Suprapubic skin (tissue), 4 donors: ENCODE measurements around the gene NFIB. TPM values are rescaled to one million over a fixed set of nuclear protein-coding genes. Genes with fewer than 3 reads are reported as not detected.

Source experiments
- DNase-seq, 2 donors: peaks; one replicate each; pipeline ENCODE4 v3.0.0-alpha.2; 2019; ENCODE audit warnings: low spot score in 2 of 2
- H3K27ac ChIP-seq: fragments of 200-600 bp; sonication (generic); one replicate; pipeline ENCODE4 v1.5.1; 2019
- H3K27me3 ChIP-seq: fragments of 200-600 bp; sonication (generic); one replicate; pipeline ENCODE4 v1.5.1; 2019
- H3K36me3 ChIP-seq: fragments of 200-600 bp; sonication (generic); one replicate; pipeline ENCODE4 v1.5.1; 2019
- H3K4me1 ChIP-seq: fragments of 200-600 bp; sonication (generic); one replicate; pipeline ENCODE4 v1.5.1; 2019
- H3K4me3 ChIP-seq: fragments of 200-600 bp; sonication (generic); one replicate; pipeline ENCODE4 v1.5.1; 2019; ENCODE audit warnings: mild to moderate bottlenecking
- H3K9me3 ChIP-seq: fragments of 200-600 bp; sonication (generic); one replicate; pipeline ENCODE4 v1.5.1; 2019
- EP300 ChIP-seq: sonication (generic); formaldehyde crosslinking; IDR thresholded peaks from one replicate; pipeline ENCODE4 v1.6.1; 2017; ENCODE audit warnings: antibody characterized with exemption
- POLR2A ChIP-seq, 2 donors: fragments of 450-650 bp; IDR thresholded peaks; one replicate each; pipeline ENCODE4 v1.6.1; 2017; ENCODE audit warnings: antibody characterized with exemption in 2 of 2, mild to moderate bottlenecking in 2 of 2, moderate library complexity in 2 of 2
- POLR2AphosphoS5 ChIP-seq, 3 donors: sonication (generic); formaldehyde crosslinking; IDR thresholded peaks; one replicate each; pipeline ENCODE4 v1.6.1; 2017; ENCODE audit warnings: antibody characterized with exemption in 3 of 3
- WGBS: methylation state at CpG from one replicate; pipeline ENCODE4 v1.1.5; 2018; 5-methylcytosine and 5-hydroxymethylcytosine counted together
- total RNA-seq, 4 donors: library from RNA; depleted of rRNA; stranded (reverse); fragments of >200 nt; gene quantifications; one replicate each; pipeline ENCODE4 v1.1.0, GENCODE V29; 2016
- TF ChIP-seq, protein P1 (sequence below), 2 donors: fragments of 200-600 bp in 1 of 2; fragments of 450-650 bp in 1 of 2; sonication (generic) in 1 of 2; IDR thresholded peaks; one replicate each; pipeline ENCODE4 v1.5.1; 2016 to 2019; ENCODE audit warnings: antibody characterized with exemption in 2 of 2, mild to moderate bottlenecking in 1 of 2, moderate library complexity in 1 of 2

Gene NFIB
- total RNA-seq, 4 donors from 2014 or later, result 90.4 to 204 (median 112) TPM

GRCh38 chr9:14256588-14256987 lies 57.4 kb downstream of the NFIB start:
- Histone ChIP-seq H3K9me3 (no peaks in the 10 kb centered on the region), H3K4me3 (no peak overlapping the region), H3K27ac (peak overlapping the region; percentile 57), H3K27me3 (no peaks in the 10 kb centered on the region), H3K36me3 (no peaks in the 10 kb centered on the region), H3K4me1 (peaks cover 63% of the 10 kb centered on the region)
- no peak for DNase-seq
- no peak for TF ChIP-seq EP300
- TF ChIP-seq POLR2AphosphoS5 (IDR thresholded peaks at IDR 0.05), result no peak
- TF ChIP-seq, protein P1, sequence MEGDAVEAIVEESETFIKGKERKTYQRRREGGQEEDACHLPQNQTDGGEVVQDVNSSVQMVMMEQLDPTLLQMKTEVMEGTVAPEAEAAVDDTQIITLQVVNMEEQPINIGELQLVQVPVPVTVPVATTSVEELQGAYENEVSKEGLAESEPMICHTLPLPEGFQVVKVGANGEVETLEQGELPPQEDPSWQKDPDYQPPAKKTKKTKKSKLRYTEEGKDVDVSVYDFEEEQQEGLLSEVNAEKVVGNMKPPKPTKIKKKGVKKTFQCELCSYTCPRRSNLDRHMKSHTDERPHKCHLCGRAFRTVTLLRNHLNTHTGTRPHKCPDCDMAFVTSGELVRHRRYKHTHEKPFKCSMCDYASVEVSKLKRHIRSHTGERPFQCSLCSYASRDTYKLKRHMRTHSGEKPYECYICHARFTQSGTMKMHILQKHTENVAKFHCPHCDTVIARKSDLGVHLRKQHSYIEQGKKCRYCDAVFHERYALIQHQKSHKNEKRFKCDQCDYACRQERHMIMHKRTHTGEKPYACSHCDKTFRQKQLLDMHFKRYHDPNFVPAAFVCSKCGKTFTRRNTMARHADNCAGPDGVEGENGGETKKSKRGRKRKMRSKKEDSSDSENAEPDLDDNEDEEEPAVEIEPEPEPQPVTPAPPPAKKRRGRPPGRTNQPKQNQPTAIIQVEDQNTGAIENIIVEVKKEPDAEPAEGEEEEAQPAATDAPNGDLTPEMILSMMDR (IDR thresholded peaks at IDR 0.05), result no peak
- TF ChIP-seq POLR2A (IDR thresholded peaks at IDR 0.05), result no peak
- WGBS, result no CpG with 5 or more reads among the region's 1 CpG

GRCh38 chr9:14251154-14252071 lies 62.5 kb downstream of the NFIB start:
- no peaks in the 10 kb centered on the region for H3K9me3 ChIP-seq
- peaks cover 46% of the 10 kb centered on the region for H3K4me1 ChIP-seq
- no peaks in the 10 kb centered on the region for H3K27me3 ChIP-seq
- TF ChIP-seq POLR2AphosphoS5 (IDR thresholded peaks at IDR 0.05) (peak in 2 of 3 donors; percentile 55 to 90), EP300 (no peak), POLR2A (IDR thresholded peaks at IDR 0.05) (no peak)
- TF ChIP-seq, protein P1 (IDR thresholded peaks at IDR 0.05), result no peak
- no peak overlapping the region for H3K4me3 ChIP-seq
- DNase-seq, result peak; percentile 80 to 85
- H3K36me3 ChIP-seq, result no peaks in the 10 kb centered on the region
- H3K27ac ChIP-seq, result peak overlapping the region; percentile 77
- WGBS, result 23% methylated on average over 10 of the region's 10 CpGs

DNA sequence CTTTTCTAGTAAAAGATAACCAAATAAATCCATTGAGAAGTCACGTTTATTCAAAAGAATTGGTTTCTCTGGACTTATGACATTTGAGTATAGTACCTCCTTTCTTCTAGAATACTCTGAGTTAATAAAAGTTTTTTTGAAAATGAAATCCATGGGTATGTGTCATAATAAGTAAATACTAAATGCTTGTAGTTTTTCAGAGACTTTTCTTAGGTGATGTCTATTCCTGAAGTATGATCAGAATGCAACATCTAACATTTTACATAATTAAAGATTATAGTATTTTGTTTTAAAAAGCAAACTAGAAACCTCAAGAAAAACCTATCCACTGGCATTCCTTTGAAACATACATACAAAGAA lies 63.2 kb downstream of the NFIB start:
- Histone ChIP-seq H3K36me3 (no peaks in the 10 kb centered on the region), H3K9me3 (no peaks in the 10 kb centered on the region), H3K27ac (peak overlapping the region; percentile 77), H3K4me3 (no peak overlapping the region), H3K27me3 (no peaks in the 10 kb centered on the region), H3K4me1 (peaks cover 40% of the 10 kb centered on the region)
- no peak for DNase-seq
- TF ChIP-seq POLR2AphosphoS5 (IDR thresholded peaks at IDR 0.05) (no peak), POLR2A (IDR thresholded peaks at IDR 0.05) (no peak), EP300 (no peak)
- TF ChIP-seq, protein P1 (IDR thresholded peaks at IDR 0.05), result no peak
- WGBS, result 46% methylated on average over 1 of the region's 1 CpG

DNA sequence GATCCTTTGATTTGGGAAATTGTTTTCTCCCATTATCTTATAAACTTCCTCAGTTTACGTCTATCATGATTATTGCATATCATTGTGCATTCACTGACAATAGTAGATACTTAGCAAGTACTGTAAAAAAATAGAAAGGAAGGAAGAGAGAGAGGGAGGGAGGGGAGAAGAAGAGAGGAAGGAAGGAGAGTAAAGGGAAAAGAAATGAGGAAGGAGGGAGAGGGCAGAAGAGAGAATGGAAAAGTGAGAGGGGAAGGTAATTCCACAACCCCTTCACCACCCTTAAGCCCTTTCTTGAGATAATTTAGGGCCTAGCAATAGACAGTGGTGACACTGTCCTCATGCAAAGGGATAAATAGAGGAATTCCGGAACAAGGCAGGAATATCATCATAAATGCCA lies 64.4 kb downstream of the NFIB start:
- Histone ChIP-seq H3K9me3 (no peaks in the 10 kb centered on the region), H3K4me1 (peaks cover 37% of the 10 kb centered on the region), H3K27ac (no peak overlapping the region), H3K4me3 (no peak overlapping the region), H3K36me3 (no peaks in the 10 kb centered on the region), H3K27me3 (no peaks in the 10 kb centered on the region)
- whole genome bisulfite sequencing, result 79% methylated on average over 2 of the region's 2 CpGs
- no peak for DNase-seq
- TF ChIP-seq POLR2A (IDR thresholded peaks at IDR 0.05) (no peak), POLR2AphosphoS5 (IDR thresholded peaks at IDR 0.05) (no peak), EP300 (no peak)
- TF ChIP-seq, protein P1 (IDR thresholded peaks at IDR 0.05), result no peak

DNA sequence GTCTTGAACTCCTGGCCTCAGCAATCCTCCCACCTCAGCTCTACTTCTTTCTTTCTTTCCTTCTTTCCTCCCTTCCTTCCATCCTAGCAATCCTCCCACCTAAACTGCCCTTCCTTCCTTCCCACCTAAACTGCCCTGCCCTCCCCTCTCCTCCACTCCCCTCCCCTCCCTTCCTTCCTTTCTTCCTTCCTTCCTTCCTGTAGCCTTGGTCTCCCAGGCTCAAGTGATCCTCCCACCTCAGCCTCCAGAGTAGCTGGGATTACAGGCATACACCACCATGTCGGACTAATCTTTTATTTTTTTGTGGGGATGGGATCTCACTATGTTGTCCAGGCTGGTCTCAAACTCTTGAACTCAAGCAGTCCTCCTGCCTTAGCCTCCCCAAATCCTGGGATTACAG lies 65.8 kb downstream of the NFIB start:
- TF ChIP-seq POLR2A (IDR thresholded peaks at IDR 0.05) (no peak), EP300 (no peak), POLR2AphosphoS5 (IDR thresholded peaks at IDR 0.05) (no peak)
- TF ChIP-seq, protein P1 (IDR thresholded peaks at IDR 0.05), result no peak
- Histone ChIP-seq H3K27ac (no peak overlapping the region), H3K9me3 (no peaks in the 10 kb centered on the region), H3K36me3 (no peaks in the 10 kb centered on the region), H3K4me1 (peaks cover 33% of the 10 kb centered on the region), H3K27me3 (no peaks in the 10 kb centered on the region), H3K4me3 (no peak overlapping the region)
- no peak for DNase-seq
- 97% methylated on average over 1 of the region's 1 CpG for WGBS
